Stromal cell of bone marrow (primary cell): ENCODE results near the gene C17orf100.

ENCODE experiments used
- DNase-seq: peaks from one replicate; pipeline ENCODE4 v3.0.0-alpha.2; 2012; ENCODE audit warnings: low read depth

C17orf100 gene

GRCh38 chr17:6651354-6651918, at the start of gene C17orf100, which contains the start of gene MED31:
TSS of gene C17orf100 (plus strand) at chr17:6651762. CDS start at chr17:6651914, 152 bp downstream.
TSS of gene MED31 (minus strand) at chr17:6651605. CDS start at chr17:6651528, 77 bp downstream.
- peak; percentile 84 for DNase-seq

GRCh38 chr17:6602141-6602540, 49.4 kb upstream of the C17orf100 start:
- DNase-seq = no peak

GRCh38 chr17:6603744-6604325, 47.7 kb upstream of the C17orf100 start:
- no peak for DNase-seq

- DNase-seq = no peak
Measured at GRCh38 chr17:6605142-6605541, 46.4 kb upstream of the C17orf100 start.

GRCh38 chr17:6608321-6608720, 43.2 kb upstream of the C17orf100 start:
- DNase-seq = no peak

- no peak for DNase-seq
Measured at GRCh38 chr17:6610011-6610410, 41.6 kb upstream of the C17orf100 start.

GRCh38 chr17:6611231-6611630, 40.3 kb upstream of the C17orf100 start:
- DNase-seq = no peak

- DNase-seq = no peak
Measured at GRCh38 chr17:6623941-6624340, 27.6 kb upstream of the C17orf100 start.

GRCh38 chr17:6626616-6627015, 24.9 kb upstream of the C17orf100 start:
- DNase-seq = no peak

GRCh38 chr17:6627019-6627418, 24.5 kb upstream of the C17orf100 start:
- DNase-seq = no peak

GRCh38 chr17:6630390-6630789, 21.2 kb upstream of the C17orf100 start:
- no peak for DNase-seq

- no peak for DNase-seq
Measured at GRCh38 chr17:6632530-6632929, 19.0 kb upstream of the C17orf100 start.

GRCh38 chr17:6633263-6633662, 18.3 kb upstream of the C17orf100 start:
- DNase-seq = no peak

GRCh38 chr17:6636105-6636504, 15.5 kb upstream of the C17orf100 start:
- DNase-seq = no peak

GRCh38 chr17:6636616-6637457, 14.7 kb upstream of the C17orf100 start:
- no peak for DNase-seq

- DNase-seq = no peak
Measured at GRCh38 chr17:6637458-6637840, 14.1 kb upstream of the C17orf100 start.

GRCh38 chr17:6638046-6638908, 13.3 kb upstream of the C17orf100 start:
- DNase-seq = no peak

- DNase-seq = no peak
Measured at GRCh38 chr17:6639014-6639585, 12.5 kb upstream of the C17orf100 start.

- DNase-seq = no peak
Measured at GRCh38 chr17:6639586-6640535, 11.7 kb upstream of the C17orf100 start.

- DNase-seq = peak; percentile 74
Measured at GRCh38 chr17:6640536-6641246, 10.9 kb upstream of the C17orf100 start, which contains the start of the genes KIAA0753 and TXNDC17. TSS of gene KIAA0753 (minus strand) at chr17:6640711. CDS start at chr17:6635103, 5,608 bp downstream. TSS of gene TXNDC17 (plus strand) at chr17:6641060. CDS start at chr17:6641083, 23 bp downstream.
